ENCODE results near the gene MFSD12.

Gene MFSD12

DNA sequence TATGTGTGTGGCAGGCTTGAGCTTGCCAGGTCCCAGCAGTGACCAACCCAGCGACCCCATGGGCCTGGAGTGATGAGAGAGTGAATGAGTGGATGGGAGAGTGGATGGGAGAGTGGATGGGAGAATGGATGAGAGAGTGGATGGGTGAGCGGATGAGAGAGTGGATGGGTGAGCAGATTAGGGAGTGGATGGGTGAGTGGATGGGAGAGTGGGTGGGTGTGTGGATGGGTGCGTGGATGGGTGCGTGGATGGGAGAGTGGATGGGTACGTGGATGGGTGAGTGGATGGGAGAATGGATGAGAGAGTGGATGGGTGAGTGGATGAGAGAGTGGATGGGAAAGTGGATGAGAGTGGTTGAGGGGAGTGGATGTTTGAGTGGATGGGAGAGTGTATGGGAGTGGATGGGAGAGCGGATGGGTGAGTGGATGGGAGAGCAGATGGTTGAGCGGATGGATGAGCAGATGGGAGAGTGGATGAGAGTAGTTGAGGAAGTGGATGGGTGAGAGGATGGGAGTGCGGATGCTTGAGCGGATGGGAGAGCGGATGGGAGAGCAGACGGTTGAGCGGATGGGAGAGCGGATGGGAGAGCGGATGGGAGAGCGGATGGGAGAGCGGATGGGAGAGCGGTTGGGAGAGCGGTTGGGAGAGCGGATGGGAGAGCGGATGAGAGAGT is 28.7 kb downstream of the MFSD12 start:
- ChIA-PET CTCF (no interaction called here), POLR2A (no interaction called here)
- H3K9me3 ChIP-seq (ENCODE audit: control insufficient read depth, insufficient read depth, low read depth, low read length): no peaks in the 10 kb centered on the region
- peaks cover 0 to 80% of the 10 kb centered on the region in 2 experiments; a peak in 2 of 3 replicates for H3K36me3 ChIP-seq (ENCODE audit: control insufficient read depth in 2 of 2, insufficient read depth in 1 of 2, low read length in 2 of 2)
- no peak overlapping the region for H3K4me3 ChIP-seq (ENCODE audit: low read depth, low read length)
- H3K4me1 ChIP-seq (ENCODE audit: control insufficient read depth, insufficient read depth, low read length): no peaks in the 10 kb centered on the region
- H3K27ac ChIP-seq (ENCODE audit: extremely low read depth, low read depth, low read length): no peak overlapping the region
- TF ChIP-seq ZNF768 (tag by site-specific recombination; IDR thresholded peaks at IDR 0.05) (no peak), ZNF302 (tag by site-specific recombination; IDR thresholded peaks at IDR 0.05; ENCODE audit: low read depth) (no peak), ZNF354C (tag by site-specific recombination; IDR thresholded peaks at IDR 0.05; ENCODE audit: borderline replicate concordance, low read depth) (no peak), FEZF1 (tag by site-specific recombination; IDR thresholded peaks at IDR 0.05) (no peak), ZNF37A (tag by site-specific recombination; IDR thresholded peaks at IDR 0.05) (no peak), ZNF175 (tag by site-specific recombination; IDR thresholded peaks at IDR 0.05) (no peak), ZNF239 (tag by site-specific recombination; IDR thresholded peaks at IDR 0.05) (no peak), ZNF366 (tag by site-specific recombination; conservative IDR thresholded peaks at IDR 0.05) (peak; percentile 65), ZBTB7A (tag by site-specific recombination; IDR thresholded peaks at IDR 0.05; ENCODE audit: low read depth) (no peak), ZNF571 (tag by site-specific recombination; IDR thresholded peaks at IDR 0.05) (no peak), ZNF433 (tag by site-specific recombination; IDR thresholded peaks at IDR 0.05; ENCODE audit: low read depth) (no peak), ZBTB17 (tag by site-specific recombination; IDR thresholded peaks at IDR 0.05) (peak; percentile 73), ZBTB21 (tag by site-specific recombination; IDR thresholded peaks at IDR 0.05) (no peak), ZNF324 (tag by site-specific recombination; IDR thresholded peaks at IDR 0.05) (no peak), PRDM1 (tag by site-specific recombination; IDR thresholded peaks at IDR 0.05) (peak; percentile 100)
- TF ChIP-seq, protein P1, sequence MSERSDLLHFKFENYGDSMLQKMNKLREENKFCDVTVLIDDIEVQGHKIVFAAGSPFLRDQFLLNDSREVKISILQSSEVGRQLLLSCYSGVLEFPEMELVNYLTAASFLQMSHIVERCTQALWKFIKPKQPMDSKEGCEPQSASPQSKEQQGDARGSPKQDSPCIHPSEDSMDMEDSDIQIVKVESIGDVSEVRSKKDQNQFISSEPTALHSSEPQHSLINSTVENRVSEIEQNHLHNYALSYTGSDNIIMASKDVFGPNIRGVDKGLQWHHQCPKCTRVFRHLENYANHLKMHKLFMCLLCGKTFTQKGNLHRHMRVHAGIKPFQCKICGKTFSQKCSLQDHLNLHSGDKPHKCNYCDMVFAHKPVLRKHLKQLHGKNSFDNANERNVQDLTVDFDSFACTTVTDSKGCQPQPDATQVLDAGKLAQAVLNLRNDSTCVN (tag by site-specific recombination; optimal IDR thresholded peaks at IDR 0.05): no peak
- TF ChIP-seq, protein P2, sequence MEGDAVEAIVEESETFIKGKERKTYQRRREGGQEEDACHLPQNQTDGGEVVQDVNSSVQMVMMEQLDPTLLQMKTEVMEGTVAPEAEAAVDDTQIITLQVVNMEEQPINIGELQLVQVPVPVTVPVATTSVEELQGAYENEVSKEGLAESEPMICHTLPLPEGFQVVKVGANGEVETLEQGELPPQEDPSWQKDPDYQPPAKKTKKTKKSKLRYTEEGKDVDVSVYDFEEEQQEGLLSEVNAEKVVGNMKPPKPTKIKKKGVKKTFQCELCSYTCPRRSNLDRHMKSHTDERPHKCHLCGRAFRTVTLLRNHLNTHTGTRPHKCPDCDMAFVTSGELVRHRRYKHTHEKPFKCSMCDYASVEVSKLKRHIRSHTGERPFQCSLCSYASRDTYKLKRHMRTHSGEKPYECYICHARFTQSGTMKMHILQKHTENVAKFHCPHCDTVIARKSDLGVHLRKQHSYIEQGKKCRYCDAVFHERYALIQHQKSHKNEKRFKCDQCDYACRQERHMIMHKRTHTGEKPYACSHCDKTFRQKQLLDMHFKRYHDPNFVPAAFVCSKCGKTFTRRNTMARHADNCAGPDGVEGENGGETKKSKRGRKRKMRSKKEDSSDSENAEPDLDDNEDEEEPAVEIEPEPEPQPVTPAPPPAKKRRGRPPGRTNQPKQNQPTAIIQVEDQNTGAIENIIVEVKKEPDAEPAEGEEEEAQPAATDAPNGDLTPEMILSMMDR (tag by site-specific recombination; IDR thresholded peaks at IDR 0.05): no peak
- TF ChIP-seq, protein P3, sequence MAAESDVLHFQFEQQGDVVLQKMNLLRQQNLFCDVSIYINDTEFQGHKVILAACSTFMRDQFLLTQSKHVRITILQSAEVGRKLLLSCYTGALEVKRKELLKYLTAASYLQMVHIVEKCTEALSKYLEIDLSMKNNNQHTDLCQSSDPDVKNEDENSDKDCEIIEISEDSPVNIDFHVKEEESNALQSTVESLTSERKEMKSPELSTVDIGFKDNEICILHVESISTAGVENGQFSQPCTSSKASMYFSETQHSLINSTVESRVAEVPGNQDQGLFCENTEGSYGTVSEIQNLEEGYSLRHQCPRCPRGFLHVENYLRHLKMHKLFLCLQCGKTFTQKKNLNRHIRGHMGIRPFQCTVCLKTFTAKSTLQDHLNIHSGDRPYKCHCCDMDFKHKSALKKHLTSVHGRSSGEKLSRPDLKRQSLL (tag by site-specific recombination; IDR thresholded peaks at IDR 0.05): peak; percentile 73; the same call in 1 of the 2 replicates

DNA sequence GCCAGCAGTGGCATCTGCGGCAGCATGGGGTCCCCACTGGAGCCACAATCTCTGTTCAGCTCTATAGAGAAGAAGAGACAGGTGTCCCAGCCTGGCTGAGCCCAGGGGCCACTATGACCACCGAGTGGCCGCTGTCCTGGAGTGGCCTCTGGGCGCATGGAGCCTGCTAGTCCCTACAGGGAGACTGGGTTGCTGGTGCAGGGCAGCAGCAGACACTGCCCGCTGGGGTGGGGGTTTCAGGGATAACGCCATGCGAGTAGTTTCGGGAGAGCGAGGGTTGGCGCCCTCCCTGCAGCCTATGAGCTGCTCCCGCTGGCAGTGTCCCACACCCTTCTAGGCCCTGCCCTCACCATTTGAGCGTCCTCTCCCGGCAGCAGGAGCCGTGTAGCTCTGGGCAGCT is 29.3 kb downstream of the MFSD12 start:
- POLR2A ChIA-PET: no interaction called here
- Histone ChIP-seq H3K4me1 (ENCODE audit: control insufficient read depth, insufficient read depth, low read length) (no peaks in the 10 kb centered on the region), H3K4me3 (ENCODE audit: low read depth, low read length) (no peak overlapping the region), H3K9me3 (ENCODE audit: control insufficient read depth, insufficient read depth, low read depth, low read length) (no peaks in the 10 kb centered on the region), H3K36me3 (ENCODE audit: control insufficient read depth in 2 of 2, insufficient read depth in 1 of 2, low read length in 2 of 2) (peaks cover 0 to 80% of the 10 kb centered on the region in 2 experiments; a peak in 2 of 3 replicates), H3K27ac (ENCODE audit: extremely low read depth, low read depth, low read length) (no peak overlapping the region)
- CTCF ChIA-PET: interaction anchor here (0.6 to 1.3 kb wide), 2 partner anchors 11 to 223 kb away, joined by 4 to 7 read pairs; no protein-coding TSS in a partner anchor
- no peak for TF ChIP-seq ZNF514 (tag by site-specific recombination; IDR thresholded peaks at IDR 0.05)
- no peak for TF ChIP-seq ZNF138 (tag by site-specific recombination; IDR thresholded peaks at IDR 0.05; ENCODE audit: borderline replicate concordance)
- no peak for TF ChIP-seq ZNF132 (tag by site-specific recombination; IDR thresholded peaks at IDR 0.05; ENCODE audit: borderline replicate concordance)
- no peak for TF ChIP-seq ZNF707 (tag by site-specific recombination; IDR thresholded peaks at IDR 0.05)
- no peak for TF ChIP-seq ZNF404 (tag by site-specific recombination; IDR thresholded peaks at IDR 0.05)
- TF ChIP-seq, protein P4, sequence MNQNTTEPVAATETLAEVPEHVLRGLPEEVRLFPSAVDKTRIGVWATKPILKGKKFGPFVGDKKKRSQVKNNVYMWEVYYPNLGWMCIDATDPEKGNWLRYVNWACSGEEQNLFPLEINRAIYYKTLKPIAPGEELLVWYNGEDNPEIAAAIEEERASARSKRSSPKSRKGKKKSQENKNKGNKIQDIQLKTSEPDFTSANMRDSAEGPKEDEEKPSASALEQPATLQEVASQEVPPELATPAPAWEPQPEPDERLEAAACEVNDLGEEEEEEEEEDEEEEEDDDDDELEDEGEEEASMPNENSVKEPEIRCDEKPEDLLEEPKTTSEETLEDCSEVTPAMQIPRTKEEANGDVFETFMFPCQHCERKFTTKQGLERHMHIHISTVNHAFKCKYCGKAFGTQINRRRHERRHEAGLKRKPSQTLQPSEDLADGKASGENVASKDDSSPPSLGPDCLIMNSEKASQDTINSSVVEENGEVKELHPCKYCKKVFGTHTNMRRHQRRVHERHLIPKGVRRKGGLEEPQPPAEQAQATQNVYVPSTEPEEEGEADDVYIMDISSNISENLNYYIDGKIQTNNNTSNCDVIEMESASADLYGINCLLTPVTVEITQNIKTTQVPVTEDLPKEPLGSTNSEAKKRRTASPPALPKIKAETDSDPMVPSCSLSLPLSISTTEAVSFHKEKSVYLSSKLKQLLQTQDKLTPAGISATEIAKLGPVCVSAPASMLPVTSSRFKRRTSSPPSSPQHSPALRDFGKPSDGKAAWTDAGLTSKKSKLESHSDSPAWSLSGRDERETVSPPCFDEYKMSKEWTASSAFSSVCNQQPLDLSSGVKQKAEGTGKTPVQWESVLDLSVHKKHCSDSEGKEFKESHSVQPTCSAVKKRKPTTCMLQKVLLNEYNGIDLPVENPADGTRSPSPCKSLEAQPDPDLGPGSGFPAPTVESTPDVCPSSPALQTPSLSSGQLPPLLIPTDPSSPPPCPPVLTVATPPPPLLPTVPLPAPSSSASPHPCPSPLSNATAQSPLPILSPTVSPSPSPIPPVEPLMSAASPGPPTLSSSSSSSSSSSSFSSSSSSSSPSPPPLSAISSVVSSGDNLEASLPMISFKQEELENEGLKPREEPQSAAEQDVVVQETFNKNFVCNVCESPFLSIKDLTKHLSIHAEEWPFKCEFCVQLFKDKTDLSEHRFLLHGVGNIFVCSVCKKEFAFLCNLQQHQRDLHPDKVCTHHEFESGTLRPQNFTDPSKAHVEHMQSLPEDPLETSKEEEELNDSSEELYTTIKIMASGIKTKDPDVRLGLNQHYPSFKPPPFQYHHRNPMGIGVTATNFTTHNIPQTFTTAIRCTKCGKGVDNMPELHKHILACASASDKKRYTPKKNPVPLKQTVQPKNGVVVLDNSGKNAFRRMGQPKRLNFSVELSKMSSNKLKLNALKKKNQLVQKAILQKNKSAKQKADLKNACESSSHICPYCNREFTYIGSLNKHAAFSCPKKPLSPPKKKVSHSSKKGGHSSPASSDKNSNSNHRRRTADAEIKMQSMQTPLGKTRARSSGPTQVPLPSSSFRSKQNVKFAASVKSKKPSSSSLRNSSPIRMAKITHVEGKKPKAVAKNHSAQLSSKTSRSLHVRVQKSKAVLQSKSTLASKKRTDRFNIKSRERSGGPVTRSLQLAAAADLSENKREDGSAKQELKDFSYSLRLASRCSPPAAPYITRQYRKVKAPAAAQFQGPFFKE (tag by site-specific recombination; IDR thresholded peaks at IDR 0.05; ENCODE audit: borderline replicate concordance): no peak
- TF ChIP-seq ZNF560 (tag by site-specific recombination; IDR thresholded peaks at IDR 0.05; ENCODE audit: borderline replicate concordance): no peak
- no peak for TF ChIP-seq EGR2 (tag by site-specific recombination; IDR thresholded peaks at IDR 0.05; ENCODE audit: low read depth)
- no peak for TF ChIP-seq ZNF677 (tag by site-specific recombination; IDR thresholded peaks at IDR 0.05)

All from HEK293 (cell line).